ENCODE measurements around the gene E2F1.
"Not testable (repeated sequence)": the region's sequence is repeated elsewhere in the genome, so short reads cannot be mapped to it uniquely, and the experiment has no call there.

E2F1 gene

DNA sequence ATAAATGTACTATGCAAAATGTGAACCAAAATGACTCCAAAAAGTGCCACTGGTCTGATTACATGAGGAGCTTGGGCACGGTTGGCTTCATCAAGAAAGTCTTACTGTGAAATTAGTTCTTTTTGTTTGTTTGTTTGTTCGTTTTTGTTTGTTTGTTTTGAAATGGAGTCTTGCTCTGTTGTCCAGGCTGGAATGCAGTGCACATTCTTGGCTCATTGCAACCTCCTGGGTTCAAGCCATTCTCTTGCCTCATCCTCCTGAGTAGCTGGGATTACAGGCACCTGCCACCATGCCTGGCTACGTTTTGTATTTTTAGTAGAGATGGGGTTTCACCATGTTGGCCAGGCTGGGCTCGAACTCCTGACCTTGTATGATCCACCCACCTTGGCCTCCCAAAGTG is 54.3 kb downstream of the E2F1 start:
- DNase-seq: not testable (repeated sequence)

DNA sequence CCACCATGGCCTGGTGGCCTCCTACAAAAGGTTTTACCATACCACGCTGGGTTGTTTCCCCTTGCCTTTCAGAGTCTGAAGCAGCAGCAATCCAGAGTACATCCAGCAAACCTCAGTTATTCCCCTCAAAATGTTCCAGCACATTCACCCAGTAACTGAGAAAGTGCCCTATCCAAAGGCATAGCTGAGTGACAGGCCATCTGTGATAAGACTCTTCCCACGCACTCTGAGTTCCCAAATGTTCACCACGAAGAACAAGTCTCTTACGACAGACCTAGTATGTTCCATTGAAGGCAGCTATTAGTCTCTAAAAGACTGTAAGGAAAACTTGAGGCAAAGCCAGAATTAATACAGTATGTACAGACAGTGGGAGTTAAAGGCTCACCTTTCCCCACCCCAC is 55.7 kb downstream of the E2F1 start:
- DNase-seq: no peak

- DNase-seq: no peak
Measured at GRCh38 chr20:33629979-33630378, 56.2 kb downstream of the E2F1 start.

- DNase-seq: no peak
Measured at GRCh38 chr20:33629533-33629932, 56.7 kb downstream of the E2F1 start.

GRCh38 chr20:33627577-33628216 is 58.5 kb downstream of the E2F1 start:
- no peak for DNase-seq

DNA sequence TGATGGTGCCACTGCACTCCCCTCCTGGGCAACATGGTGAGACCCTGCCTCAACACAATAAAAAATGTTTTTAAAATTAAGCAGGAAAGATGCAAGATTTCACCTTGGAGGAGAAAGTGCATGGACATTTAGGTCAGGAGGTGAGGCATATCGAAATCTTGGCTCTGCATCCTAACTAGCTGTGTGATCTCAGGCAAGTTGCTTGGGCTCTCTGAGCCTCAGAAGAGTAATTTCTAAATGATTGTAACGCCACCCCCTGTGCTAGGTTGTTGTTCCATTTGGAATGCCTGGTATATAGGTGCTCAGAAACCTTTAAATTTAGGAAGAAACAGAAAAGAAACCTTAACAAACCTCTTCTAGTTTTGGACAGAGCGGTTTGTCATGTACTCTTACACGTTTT is 60.0 kb downstream of the E2F1 start:
- DNase-seq: no peak

All from CD4-positive, alpha-beta T cell treated with Interleukin-12 subunit alpha and Interleukin-12 subunit beta, for 1 hour (primary cell).